Smooth muscle cell (in vitro differentiated cells): ENCODE data around the gene PLA2G1B. TPM values are rescaled to one million over a fixed set of nuclear protein-coding genes. Genes with fewer than 3 reads are reported as not detected.

Experiments
- DNase-seq: peaks from one replicate; lab custom pipeline; 2025; ENCODE audit not compliant: unreplicated experiment; lab: John Stamatoyannopoulos, UW
- H2AFZ ChIP-seq: fragments of 200-600 bp; sonication (generic); 2 replicates; pipeline ENCODE4 v1.6.0; 2016; ENCODE audit warnings: antibody characterized with exemption, low read depth, mild to moderate bottlenecking
- H3F3A ChIP-seq: fragments of 200-600 bp; sonication (generic); 2 replicates; pipeline ENCODE4 v1.6.0; 2017; ENCODE audit warnings: antibody characterized with exemption, low read depth
- H3K27ac ChIP-seq: fragments of 200-600 bp; sonication (generic); 2 replicates; pipeline ENCODE4 v1.5.1; 2016; ENCODE audit warnings: low read depth, mild to moderate bottlenecking
- H3K27me3 ChIP-seq: fragments of 200-600 bp; sonication (generic); 2 replicates; pipeline ENCODE4 v1.6.1; 2016; ENCODE audit warnings: low read depth, mild to moderate bottlenecking
- H3K36me3 ChIP-seq: fragments of 200-600 bp; sonication (generic); 2 replicates; pipeline ENCODE4 v1.5.1; 2016; ENCODE audit warnings: low read depth
- H3K4me1 ChIP-seq: fragments of 200-600 bp; sonication (generic); 2 replicates; pipeline ENCODE4 v1.5.1; 2016; ENCODE audit warnings: low read depth
- H3K4me2 ChIP-seq: fragments of 200-600 bp; sonication (generic); 2 replicates; pipeline ENCODE4 v1.6.0; 2016; ENCODE audit warnings: mild to moderate bottlenecking
- H3K4me3 ChIP-seq: fragments of 200-600 bp; sonication (generic); 2 replicates; pipeline ENCODE4 v1.5.1; 2016; ENCODE audit warnings: mild to moderate bottlenecking
- H3K79me2 ChIP-seq: fragments of 200-600 bp; sonication (generic); 2 replicates; pipeline ENCODE4 v1.6.0; 2016; ENCODE audit warnings: low read depth, mild to moderate bottlenecking
- H3K9ac ChIP-seq: fragments of 200-600 bp; sonication (generic); 2 replicates; pipeline ENCODE4 v1.6.0; 2016; ENCODE audit warnings: low read depth
- H3K9me3 ChIP-seq: fragments of 200-600 bp; sonication (generic); replicated peaks from 2 replicates; pipeline ENCODE4 v1.5.1; 2016; ENCODE audit warnings: low read depth
- H4K20me1 ChIP-seq: fragments of 200-600 bp; sonication (generic); 2 replicates; pipeline ENCODE4 v1.6.0; 2016; ENCODE audit warnings: low read depth
- CTCF ChIP-seq: fragments of 200-600 bp; sonication (generic); IDR thresholded peaks from 2 replicates; pipeline ENCODE4 v1.5.1; 2017; ENCODE audit warnings: borderline replicate concordance, mild to moderate bottlenecking, antibody characterized with exemption; ENCODE audit not compliant: insufficient read depth, poor library complexity, severe bottlenecking
- WGBS: methylation state at CpG from one replicate; pipeline ENCODE4 v1.1.7; 2016; ENCODE audit warnings: low lambda C conversion rate; 5-methylcytosine and 5-hydroxymethylcytosine counted together
- polyA plus RNA-seq: library from polyadenylated mRNA; unstranded; fragments of >200 nt; fragmentation: Nextera tagmentation; extraction: Ambion mirVana; gene quantifications from 2 replicates; pipeline ENCODE4 v1.2.1, GENCODE V29; 2016
- total RNA-seq: library from RNA; depleted of rRNA; stranded (reverse); fragments of >200 nt; gene quantifications from 2 replicates; pipeline ENCODE4 v1.2.3, GENCODE V29; 2014

PLA2G1B gene
- total and polyA plus RNA-seq, 2 experiments from 2014 or later: not detected

GRCh38 chr12:120343692-120344091, 16.1 kb upstream of the PLA2G1B start:
- 97% methylated on average over 8 of the region's 8 CpGs for WGBS
- Histone ChIP-seq H3K4me1 (no peaks in the 10 kb centered on the region), H3K4me2 (no peak overlapping the region), H2AFZ (no peak overlapping the region), H3F3A (no peaks in the 10 kb centered on the region), H3K9me3 (no peaks in the 10 kb centered on the region), H3K27ac (no peak overlapping the region), H3K79me2 (no peaks in the 10 kb centered on the region), H3K36me3 (no peaks in the 10 kb centered on the region), H4K20me1 (no peaks in the 10 kb centered on the region), H3K4me3 (no peak overlapping the region), H3K9ac (no peak overlapping the region), H3K27me3 (no peaks in the 10 kb centered on the region)
- TF ChIP-seq CTCF: no peak
- DNase-seq: no peak

- 87% methylated on average over 10 of the region's 10 CpGs for WGBS
- H3K4me3 ChIP-seq: no peak overlapping the region
- H3K79me2 ChIP-seq: no peaks in the 10 kb centered on the region
- H4K20me1 ChIP-seq: no peaks in the 10 kb centered on the region
- no peaks in the 10 kb centered on the region for H3F3A ChIP-seq
- no peak for TF ChIP-seq CTCF
- H3K9ac ChIP-seq: no peak overlapping the region
- no peaks in the 10 kb centered on the region for H3K36me3 ChIP-seq
- no peaks in the 10 kb centered on the region for H3K27me3 ChIP-seq
- H3K27ac ChIP-seq: no peak overlapping the region
- no peak overlapping the region for H3K4me2 ChIP-seq
- no peaks in the 10 kb centered on the region for H3K4me1 ChIP-seq
- no peaks in the 10 kb centered on the region for H3K9me3 ChIP-seq
- H2AFZ ChIP-seq: no peak overlapping the region
- no peak for DNase-seq
Observed at GRCh38 chr12:120343039-120343537, 15.5 kb upstream of the PLA2G1B start.

- no peaks in the 10 kb centered on the region for H3F3A ChIP-seq
- 90% methylated on average over 21 of the region's 30 CpGs for WGBS
- no peaks in the 10 kb centered on the region for H3K27me3 ChIP-seq
- H3K79me2 ChIP-seq: no peaks in the 10 kb centered on the region
- H3K36me3 ChIP-seq: no peaks in the 10 kb centered on the region
- no peak overlapping the region for H2AFZ ChIP-seq
- H3K4me2 ChIP-seq: no peak overlapping the region
- no peak overlapping the region for H3K4me3 ChIP-seq
- H3K9ac ChIP-seq: no peak overlapping the region
- TF ChIP-seq CTCF: no peak
- no peak overlapping the region for H3K27ac ChIP-seq
- no peaks in the 10 kb centered on the region for H3K4me1 ChIP-seq
- no peak for DNase-seq
- no peaks in the 10 kb centered on the region for H4K20me1 ChIP-seq
- H3K9me3 ChIP-seq: no peaks in the 10 kb centered on the region
Observed at GRCh38 chr12:120342175-120343038, 14.8 kb upstream of the PLA2G1B start.
